KOPT-K1 (cell line): ENCODE measurements around the gene MOV10L1.

Experiments
- H3K27ac ChIP-seq: fragments of 200-600 bp; sonication (generic); 2 replicates; pipeline ENCODE4 v1.5.1; 2016; ENCODE audit warnings: antibody characterized with exemption, mild to moderate bottlenecking, low read depth, low read length; ENCODE audit not compliant: poor library complexity, severe bottlenecking
- H3K36me3 ChIP-seq: fragments of 200-600 bp; sonication (generic); 2 replicates; pipeline ENCODE4 v1.5.1; 2017; ENCODE audit warnings: antibody characterized with exemption, mild to moderate bottlenecking, low read length, moderate library complexity; ENCODE audit not compliant: insufficient read depth
- H3K9me3 ChIP-seq: fragments of 200-600 bp; sonication (generic); 2 replicates; pipeline ENCODE4 v1.5.1; 2017; ENCODE audit warnings: antibody characterized with exemption, low read length, mild to moderate bottlenecking; ENCODE audit not compliant: insufficient read depth, poor library complexity, severe bottlenecking

The MOV10L1 gene

DNA sequence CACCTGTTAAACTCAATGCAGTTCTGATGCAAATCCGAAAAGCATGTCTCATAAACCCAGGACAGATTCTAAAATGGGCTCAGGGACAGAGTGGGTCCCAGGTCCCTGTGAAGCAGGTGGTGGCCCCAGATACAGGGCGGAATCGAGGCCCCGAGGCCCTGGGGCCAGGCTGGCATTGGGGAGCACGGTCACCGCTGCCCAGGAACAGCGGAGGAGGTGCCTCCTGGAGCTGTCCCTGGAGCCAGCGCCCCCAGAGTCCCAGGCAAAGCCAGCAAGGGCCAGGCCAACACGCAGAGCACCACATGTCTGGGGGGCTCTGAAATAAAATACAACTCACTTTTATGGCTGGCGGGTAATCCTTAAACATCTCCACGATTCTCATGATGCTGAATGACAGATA, 21.7 kb upstream of the MOV10L1 start:
- no peak overlapping the region for H3K27ac ChIP-seq
- H3K9me3 ChIP-seq, result no peaks in the 10 kb centered on the region
- H3K36me3 ChIP-seq, result no peaks in the 10 kb centered on the region

DNA sequence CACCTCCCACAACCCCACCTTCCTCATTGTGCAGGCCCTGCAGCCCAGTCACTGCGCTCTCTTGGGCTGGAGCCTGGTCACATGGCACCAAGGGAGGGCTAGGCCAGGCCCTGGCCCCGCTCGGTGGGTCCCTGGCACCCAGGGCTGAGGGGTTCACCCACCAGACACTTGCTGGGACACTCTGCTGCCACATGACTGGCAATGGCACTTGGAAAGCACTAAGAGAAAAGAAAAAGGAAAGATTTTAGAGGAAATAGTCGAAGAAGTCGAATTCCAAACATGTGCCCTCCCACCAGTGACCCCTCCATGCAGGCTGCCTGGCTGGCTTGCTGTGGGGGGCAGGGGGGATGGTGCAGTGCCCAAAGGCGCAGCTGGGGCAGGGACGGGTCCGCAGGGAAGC, 19.4 kb upstream of the MOV10L1 start:
- Histone ChIP-seq H3K9me3 (no peaks in the 10 kb centered on the region), H3K27ac (no peak overlapping the region), H3K36me3 (no peaks in the 10 kb centered on the region)

DNA sequence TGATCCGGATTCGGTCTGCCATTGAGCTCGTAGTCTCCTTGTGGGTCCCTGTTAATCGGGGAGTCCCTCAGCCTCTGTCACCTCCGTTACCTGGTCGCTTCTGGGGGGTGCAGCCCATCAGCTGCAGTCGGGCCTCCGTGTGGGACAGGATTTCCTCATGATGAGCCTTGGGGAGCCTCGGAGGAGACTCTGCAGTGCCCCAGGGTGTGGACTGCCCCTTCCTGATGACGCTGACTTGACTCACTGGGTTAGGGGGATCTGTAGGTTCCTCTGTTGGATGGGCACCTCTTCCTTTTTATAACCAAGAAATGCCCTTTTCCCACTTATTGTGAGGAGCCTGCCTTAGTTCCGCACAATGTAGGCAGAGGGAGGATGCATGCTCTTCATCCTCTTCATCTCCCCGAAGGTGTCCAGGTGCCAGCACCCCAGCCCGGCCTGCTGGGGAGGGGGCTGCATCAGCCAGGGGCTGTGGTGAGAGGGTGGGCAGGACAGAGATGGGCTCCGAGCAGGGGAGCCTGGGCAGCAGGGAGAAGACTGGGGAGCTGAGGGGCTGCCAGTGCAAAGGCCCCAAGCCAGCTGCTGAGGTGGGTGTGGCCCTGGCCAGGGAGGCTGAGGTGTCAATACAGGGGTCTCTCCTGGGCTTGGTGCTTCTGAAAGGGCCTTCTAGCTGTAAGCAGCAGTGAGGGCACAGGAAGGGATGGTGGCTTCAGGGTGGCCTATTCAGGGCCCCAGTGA, 18.2 kb upstream of the MOV10L1 start:
- H3K36me3 ChIP-seq, result no peaks in the 10 kb centered on the region
- H3K9me3 ChIP-seq, result no peaks in the 10 kb centered on the region
- no peak overlapping the region for H3K27ac ChIP-seq

DNA sequence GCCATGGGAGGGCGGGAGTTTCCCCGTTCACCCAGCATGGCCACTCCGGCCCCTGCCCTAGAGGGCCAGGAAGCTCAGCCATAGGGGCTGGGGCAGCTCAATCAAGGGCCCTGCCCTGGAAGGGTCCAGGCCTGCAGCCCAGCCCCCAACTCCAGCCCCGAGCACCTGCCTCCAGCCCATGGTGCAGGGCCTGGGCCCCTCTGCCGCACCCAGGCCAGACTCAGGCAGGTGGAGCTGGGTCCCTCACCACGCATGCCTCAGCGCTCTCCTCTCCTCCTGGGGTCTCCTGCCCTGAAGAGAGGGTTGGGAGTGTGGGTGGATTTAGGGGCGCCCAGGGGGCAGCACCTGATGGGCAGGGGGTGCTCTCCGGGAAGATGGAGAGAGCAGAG, 17.6 kb upstream of the MOV10L1 start:
- H3K36me3 ChIP-seq, result no peaks in the 10 kb centered on the region
- H3K9me3 ChIP-seq, result no peaks in the 10 kb centered on the region
- no peak overlapping the region for H3K27ac ChIP-seq

DNA sequence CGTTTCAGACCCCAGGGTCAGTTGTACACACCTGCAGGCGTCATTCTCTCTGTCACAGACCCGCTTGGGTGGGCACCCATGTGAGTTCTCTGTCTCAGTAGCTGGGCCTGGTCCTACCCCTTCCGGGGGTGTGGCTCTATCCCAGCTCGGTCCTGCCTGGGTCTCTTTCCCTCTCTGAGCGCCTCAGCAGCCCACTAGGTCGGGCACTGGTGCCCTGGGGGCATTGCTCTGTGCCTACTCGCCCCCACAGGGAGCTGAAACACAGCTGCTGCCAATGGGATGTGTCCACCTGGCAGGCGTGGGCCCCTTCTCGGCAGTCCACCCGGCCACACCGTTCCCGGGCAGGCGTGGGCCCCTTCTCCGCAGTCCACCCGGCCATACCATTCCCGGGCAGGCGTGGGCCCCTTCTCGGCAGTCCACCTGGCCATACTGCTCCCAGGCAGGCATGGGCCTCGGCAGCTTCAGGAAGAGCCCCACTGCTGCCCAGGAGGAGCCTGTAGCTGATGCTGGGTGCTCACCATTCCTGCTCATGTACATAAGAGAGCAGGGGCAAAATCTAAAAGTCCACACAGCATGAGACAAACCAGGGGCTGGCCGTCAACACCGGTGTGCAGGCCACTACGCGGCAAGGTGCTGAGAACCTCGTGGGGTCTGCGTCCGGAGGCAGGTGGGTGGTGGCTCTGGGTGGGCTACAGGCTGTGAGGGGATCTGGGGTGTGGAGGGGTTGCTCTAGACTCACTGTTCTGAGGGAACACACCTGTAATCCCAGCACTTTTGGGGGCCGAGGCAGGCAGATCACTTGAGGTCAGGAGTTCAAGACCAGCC, 16.9 kb upstream of the MOV10L1 start:
- H3K9me3 ChIP-seq, result no peaks in the 10 kb centered on the region
- H3K27ac ChIP-seq, result no peak overlapping the region
- no peaks in the 10 kb centered on the region for H3K36me3 ChIP-seq

DNA sequence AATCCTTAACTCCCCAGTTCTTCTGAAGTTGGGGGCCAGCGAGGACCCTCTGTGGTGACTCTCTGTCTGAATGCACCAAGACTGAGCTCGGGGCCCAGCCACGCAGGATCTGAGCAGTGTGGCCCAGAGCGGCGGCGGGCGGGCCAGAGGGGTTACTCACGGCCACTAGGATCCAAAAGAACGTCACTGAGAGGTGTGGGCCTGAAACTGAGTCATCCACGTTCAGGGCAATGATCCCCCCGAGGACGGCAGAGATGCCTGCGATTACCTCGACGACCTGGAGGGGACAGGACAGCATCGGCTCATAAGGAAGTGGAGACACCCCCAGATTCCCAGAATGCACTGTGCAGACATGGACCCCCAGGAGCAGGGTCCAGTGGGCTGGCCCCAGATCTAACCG, 15.8 kb upstream of the MOV10L1 start:
- Histone ChIP-seq H3K36me3 (no peaks in the 10 kb centered on the region), H3K9me3 (no peaks in the 10 kb centered on the region), H3K27ac (no peak overlapping the region)

DNA sequence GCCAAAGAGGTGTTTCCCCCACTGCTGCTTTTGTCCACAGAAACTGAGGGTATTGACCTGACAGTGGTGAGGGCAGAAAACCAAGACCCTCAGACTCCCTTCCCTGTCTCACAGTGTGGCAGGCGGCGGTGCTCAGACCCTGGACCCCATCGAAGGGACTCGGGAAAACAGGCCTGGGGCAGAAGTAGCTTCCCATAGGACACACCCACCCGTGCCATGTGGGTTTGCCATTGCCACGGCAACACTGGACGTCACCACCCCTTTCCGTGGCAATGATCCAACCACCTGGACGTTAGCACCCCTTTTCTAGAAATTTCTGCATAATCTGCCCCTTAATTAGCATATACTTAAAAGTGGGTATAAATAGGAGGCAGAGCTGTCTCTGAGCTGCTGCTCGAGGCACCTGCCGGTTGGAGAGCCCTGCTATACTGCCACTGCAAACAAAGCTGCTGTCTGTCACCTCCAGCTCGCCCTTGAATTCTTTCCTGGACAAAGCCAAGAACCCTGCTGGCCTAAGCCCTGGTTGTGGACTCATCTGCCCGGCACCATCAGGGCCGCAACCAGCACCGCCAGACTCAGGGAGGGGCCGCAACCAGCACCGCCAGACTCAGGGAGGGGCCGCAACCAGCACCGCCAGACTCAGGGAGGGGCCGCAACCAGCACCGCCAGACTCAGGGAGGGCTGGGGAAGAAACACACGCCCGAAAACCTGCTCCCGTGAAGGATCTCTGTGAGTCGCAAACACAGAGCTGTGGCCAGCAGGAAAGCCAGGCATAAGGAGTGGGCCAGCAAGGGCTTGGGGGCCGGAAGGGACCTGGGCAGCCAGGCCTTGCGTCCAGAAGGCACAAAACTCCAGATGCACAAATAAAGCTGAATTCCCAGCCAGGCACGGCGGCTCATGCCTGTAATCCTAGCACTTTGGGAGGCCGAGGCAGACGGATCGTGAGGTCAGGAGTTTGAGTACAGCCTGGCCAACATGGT, 15.0 kb upstream of the MOV10L1 start:
- Histone ChIP-seq H3K36me3 (no peaks in the 10 kb centered on the region), H3K9me3 (no peaks in the 10 kb centered on the region), H3K27ac (no peak overlapping the region)

DNA sequence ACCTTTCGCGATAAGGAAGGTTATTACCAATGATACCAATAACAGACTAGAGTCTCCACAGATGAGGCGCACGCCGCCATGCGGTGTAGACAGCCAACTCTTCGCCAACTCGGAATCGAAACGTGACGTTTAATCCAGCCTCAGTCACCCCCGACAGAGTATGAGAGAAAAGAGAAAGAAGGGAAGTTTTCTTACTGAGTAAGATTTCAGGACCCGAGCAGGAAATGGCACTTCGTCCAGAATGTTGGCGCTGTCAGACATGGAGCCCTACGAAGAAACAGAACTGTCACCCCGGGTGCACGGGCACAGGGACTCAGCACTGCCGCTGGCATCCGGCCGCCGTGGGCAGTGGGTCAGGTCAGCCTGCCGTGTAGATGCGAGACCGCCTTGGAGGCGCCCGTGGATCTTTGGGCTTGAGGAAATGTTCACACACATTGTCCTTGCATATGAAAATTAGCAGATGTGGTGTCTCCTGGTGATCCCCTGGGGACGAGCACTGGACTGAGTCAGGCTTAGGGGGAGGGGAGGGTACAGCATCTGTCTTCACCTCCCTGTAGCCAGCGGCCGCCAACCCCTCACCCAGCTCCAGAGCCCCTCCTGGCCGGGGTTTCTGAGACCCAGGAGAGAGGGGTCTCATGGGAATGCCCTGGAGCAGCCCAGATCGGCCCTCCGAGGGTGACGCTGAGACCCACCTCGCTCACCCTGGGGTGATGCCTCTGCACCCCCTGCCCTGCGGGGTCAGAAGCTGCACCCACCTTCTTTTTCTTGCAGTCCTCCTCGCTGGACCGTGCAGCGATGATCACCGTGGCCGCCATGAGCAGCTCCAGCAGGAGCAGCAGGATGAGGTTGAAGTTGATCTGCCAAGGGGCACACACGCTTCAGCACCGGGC, 12.9 kb upstream of the MOV10L1 start:
- no peaks in the 10 kb centered on the region for H3K9me3 ChIP-seq
- H3K36me3 ChIP-seq, result no peaks in the 10 kb centered on the region
- no peak overlapping the region for H3K27ac ChIP-seq

DNA sequence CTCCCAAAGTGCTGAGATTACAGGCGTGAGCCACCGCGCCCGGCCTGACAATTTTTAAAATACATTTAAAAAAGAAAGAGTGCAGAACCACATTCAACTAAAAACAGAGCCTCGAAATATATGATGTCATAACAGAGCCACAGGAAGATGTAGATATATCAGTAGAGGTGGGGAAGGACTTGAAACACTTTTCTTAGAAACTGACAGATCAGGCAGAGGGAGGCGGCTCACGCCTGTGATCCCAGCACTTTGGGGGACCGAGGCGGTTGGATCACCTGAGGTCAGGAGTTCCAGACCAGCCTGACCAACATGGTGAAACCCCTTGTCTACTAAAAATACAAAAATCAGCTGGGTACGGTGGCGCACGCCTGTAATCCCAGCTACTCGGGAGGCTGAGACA, 11.6 kb upstream of the MOV10L1 start:
- H3K27ac ChIP-seq, result no peak overlapping the region
- no peaks in the 10 kb centered on the region for H3K9me3 ChIP-seq
- no peaks in the 10 kb centered on the region for H3K36me3 ChIP-seq

DNA sequence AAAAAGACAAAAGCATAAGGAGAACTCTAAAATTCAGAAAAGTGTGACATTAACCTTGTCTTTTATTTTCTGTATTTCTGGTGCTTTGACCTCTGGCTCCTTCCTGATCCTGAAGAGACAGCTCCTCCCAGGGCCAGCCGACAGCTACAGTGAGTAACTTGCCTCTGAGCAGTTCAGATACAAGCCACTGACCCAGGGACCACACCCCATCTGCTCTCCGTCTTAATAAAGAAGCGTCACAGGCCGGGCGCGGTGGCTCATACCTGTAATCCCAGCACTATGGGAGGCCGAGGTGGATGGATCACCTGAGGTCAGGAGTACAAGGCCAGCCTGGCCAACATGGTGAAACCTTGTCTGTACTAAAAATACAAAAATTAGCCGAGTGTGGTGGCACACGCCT, 11.0 kb upstream of the MOV10L1 start:
- no peaks in the 10 kb centered on the region for H3K9me3 ChIP-seq
- no peaks in the 10 kb centered on the region for H3K36me3 ChIP-seq
- H3K27ac ChIP-seq, result no peak overlapping the region

DNA sequence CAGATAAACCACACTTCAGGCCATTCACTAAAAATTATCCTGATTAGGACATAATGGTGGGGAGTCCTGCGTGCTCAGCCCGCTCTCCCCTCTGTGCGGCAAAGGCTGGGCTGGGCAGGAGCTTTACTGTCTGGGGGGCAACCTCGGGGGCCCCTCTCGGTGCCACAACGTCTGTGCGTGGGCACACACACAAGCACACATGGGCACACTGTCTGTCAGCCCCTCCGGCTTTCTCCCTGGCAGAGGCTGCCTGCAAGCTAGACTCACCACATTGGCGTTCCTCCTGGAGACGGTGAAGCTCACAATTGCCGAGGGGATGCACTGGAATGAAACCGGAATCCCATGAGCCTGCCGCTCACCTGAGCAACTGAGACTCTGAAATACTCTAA, 9.7 kb upstream of the MOV10L1 start:
- no peaks in the 10 kb centered on the region for H3K36me3 ChIP-seq
- no peak overlapping the region for H3K27ac ChIP-seq
- no peaks in the 10 kb centered on the region for H3K9me3 ChIP-seq

DNA sequence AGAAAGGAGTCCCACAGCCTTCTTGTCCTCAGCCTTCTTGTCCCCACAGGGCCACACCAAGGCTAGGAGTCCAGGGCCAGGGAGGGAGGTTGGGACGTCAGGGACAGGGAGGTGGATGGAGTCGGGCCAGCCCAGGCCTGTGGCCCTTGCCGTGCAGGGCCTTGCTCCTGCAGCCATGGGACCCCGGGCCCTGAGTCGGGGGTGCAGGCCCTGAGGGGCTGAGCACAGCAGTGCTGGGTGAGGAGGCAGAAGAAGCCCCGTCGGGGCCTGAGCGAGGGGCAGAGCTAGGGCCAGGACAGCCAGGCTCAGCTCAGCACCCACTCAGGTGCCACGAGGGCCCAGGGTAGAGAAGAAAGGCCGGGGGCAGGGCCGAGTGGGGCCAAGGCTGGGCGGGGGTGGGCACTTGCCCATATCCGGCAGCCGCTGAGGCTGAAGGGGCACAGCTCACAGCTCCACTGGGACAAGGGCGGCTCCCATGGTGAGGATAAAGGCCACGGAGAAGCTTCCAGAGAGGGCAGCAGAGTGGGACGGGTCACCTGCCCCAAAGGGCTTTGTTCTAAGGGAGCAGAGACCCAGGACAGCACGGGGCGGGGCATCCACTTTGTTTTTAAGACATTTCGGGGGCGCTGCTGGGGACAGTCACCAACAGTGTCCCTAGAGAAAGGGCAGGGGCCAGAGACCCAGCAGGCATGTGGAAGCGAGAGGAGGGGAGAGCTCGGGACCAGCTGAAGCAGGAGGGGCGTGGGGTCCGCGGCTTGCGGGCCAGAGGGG, 8.2 kb upstream of the MOV10L1 start:
- Histone ChIP-seq H3K9me3 (no peaks in the 10 kb centered on the region), H3K36me3 (no peaks in the 10 kb centered on the region), H3K27ac (no peak overlapping the region)

DNA sequence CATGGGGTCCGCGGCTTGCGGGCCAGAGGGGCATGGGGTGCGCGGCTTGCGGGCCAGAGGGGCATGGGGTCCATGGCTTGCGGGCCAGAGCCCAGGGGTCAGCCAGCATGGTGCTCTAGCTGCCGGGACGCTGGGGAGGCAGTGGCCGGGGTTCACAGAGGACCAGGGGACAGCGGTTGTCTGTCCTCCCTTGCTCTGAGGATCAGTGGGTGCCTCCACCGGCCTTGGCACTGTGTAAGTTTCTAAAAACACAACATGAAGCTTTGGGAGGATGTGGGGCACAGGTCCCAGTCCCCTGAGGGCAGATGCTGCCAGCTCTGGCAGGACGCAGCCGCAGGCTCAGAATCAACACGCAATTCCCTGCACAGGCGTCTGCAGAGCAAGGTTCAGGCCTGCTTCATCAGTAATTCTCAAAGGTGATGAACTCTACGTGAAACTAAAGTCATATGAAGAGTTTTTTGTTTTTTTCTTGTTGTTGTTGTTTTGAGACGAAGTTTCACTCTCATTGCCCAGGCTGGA, 7.5 kb upstream of the MOV10L1 start:
- H3K36me3 ChIP-seq, result no peaks in the 10 kb centered on the region
- H3K27ac ChIP-seq, result no peak overlapping the region
- H3K9me3 ChIP-seq, result peaks cover 3% of the 10 kb centered on the region
